HG03095 (cell line): Measurements from ENCODE around the gene NRTN.
"Not testable (repeated sequence)": the region's sequence is repeated elsewhere in the genome, so short reads cannot be mapped to it uniquely, and the experiment has no call there.

ENCODE experiments used
- ATAC-seq: cut with Tn5 transposase; IDR thresholded peaks from one replicate; pipeline ENCODE4 v1.9.1; 2021; ENCODE audit warnings: moderate library complexity; ENCODE audit not compliant: unreplicated experiment

NRTN gene, protein sequence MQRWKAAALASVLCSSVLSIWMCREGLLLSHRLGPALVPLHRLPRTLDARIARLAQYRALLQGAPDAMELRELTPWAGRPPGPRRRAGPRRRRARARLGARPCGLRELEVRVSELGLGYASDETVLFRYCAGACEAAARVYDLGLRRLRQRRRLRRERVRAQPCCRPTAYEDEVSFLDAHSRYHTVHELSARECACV

DNA sequence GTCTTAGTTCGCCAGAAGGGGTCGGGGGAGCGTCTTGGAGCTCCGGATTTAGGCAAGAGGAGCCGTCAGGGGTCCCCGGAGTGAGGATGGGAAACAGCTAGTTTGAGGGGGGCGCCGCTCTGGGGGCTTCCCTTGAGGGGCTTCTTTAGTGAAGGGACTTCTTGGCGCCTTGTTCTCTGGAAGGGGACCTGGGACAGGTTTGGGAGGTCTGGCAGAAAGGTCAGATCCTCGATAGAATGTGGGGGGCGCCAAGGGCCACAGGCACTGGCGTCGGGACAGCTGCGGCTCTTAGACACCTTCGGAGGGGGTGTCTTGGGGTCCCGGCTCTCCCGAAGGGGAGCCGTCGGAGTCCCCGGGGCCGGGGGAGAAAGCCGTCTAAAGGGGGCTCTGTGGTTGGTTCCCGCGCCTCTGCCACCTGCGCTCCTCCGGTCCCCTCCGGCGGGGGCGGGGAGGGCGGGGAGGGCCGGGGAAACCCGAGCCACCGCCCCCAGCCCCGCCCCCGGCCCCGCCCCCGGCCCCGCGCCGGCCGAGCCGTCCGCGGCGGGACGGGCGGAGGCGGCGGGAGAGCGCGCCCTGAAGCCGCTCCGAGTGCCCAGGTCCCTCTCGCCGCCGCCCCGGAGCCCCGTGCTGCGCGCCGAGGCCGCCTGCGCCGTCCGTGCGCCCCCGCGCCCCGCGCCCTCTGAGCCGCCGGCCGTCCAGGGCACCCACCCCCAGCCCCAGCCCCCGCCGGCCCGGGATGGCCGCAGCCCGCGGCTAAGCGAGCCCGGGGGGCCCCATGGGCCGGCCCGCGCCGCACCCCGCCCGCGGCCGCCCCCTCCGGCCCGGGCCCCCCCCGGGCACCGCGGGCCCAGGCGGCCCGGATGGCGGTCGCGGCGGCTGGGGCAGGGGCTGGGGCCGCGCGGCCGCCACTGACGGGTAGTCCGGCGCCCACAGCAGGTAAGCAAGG is at the start of gene NRTN:
TSS of gene NRTN (plus strand) at position 552 of the 946 bp plus-strand sequence. CDS start 19,099 bp downstream, outside the sequence.
- ATAC-seq: no peak

DNA sequence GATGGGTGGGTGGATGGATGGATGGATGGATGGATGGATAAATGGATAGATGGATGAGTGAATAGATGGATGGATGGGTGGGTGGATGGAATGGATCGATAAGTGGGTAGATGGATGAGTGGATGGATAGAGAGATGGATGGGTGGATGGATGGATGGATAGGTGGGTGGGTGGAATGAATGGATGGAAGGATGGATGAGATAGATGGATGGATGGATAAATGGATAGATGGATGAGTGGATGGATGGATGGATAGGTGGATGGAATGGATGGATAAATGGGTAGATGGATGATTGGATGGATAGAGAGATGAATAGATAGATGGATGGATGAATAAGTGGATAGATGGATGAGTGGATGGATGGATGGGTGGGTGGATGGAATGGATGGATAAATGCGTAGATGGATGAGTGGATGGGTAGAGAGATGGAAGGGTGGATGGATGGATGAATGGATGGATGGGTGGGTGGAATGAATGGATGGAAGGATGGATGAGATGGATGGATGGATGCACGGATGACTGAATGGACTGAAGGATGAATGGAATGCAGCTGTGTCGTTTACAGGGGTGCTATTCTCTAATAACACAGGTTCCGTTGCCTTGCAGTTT is 42.2 kb upstream of the NRTN start:
- ATAC-seq: no peak

DNA sequence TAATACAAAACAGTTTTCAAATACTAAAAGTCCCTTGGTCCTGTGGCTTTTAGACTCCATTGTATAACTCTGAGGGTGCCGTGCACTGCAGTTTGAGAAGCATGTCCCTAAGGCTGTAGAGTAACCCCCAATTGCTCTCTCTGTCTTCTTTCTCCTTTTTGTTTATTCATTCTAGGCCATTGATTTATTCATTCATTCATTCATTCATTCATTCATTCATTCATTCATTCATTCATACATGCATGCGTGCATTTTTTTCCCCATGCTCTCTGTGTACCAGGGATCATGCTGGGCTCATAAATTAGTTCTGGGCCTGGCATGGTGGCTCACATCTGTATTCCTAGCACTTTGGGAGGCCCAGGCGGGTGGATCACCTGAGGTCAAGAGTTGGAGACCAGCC is 39.6 kb upstream of the NRTN start:
- no peak for ATAC-seq

DNA sequence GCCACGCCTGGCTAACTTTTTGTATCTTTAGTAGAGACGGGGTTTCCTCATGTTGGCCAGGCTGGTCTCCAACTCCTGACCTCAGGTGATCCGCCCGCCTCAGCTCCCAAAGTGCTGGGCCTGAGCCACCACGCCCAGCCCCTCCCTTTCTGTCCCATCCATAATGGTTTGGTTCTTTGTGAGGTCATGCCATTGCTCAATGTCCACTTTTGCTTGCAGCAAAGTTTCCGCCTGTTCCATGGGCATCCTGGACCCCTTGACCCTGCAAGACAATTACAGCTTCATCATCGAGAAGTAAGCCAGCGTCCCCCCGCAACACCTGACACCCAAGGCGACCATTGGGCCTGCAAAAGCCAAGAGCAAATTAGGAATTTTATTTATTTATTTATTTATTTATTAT is 36.9 kb upstream of the NRTN start:
- no peak for ATAC-seq

DNA sequence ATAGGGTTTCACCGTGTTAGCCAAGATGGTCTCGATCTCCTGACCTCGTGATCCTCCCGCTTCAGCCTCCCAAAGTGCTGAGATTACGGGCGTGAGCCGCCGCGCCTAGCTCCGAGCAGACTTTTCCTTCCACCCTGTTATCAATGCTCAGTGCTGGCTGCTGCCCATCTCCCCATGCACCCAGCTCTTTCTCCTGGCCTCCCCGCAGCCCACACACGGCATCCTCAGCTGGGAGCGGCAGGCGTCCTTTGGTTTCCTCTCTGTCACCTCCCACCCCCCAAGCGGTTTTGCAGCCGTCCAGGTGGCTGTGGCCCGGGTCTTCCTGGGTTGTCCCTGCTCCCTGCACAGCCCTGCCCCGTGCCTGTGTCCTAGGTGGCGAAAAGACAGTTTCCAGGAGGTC is 32.5 kb upstream of the NRTN start:
- no peak for ATAC-seq

DNA sequence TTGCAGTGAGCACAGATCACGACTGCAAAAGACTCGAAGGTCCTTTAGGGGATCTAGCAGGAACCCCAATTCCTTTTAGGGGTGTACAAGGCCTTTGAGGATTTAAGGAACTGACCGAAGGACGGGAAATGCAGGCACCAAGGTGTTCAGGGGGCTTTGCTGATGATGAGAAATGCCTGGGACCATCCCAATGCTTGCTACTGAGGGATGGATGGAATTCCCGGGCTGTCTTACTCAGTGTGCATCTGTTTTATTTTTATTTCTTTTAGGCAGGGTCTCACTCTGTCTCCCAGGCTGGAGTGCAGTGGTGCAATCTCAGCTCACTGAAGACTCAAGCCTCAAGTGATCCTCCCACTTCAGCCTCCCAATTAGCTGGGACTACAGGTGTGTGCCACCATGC is 31.6 kb upstream of the NRTN start:
- ATAC-seq: no peak

DNA sequence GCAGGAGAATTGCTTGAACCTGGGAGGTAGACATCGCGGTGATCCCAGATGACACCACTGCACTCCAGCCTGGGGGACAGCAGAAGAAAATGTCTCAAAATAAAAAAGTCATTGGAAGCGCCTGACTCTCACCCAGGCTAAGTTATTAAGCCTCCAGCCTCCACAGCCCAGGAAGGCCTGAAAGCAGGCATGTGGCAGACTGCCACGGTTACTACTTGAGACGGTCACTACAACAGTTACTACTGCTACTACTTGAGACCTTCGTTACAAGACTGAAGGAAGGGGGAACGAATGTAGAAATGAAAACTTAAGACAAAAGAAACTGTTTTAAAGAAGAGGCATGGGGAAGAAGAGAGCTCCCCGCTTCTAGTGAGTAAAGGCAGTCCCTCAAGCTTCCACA is 29.9 kb upstream of the NRTN start:
- no peak for ATAC-seq

DNA sequence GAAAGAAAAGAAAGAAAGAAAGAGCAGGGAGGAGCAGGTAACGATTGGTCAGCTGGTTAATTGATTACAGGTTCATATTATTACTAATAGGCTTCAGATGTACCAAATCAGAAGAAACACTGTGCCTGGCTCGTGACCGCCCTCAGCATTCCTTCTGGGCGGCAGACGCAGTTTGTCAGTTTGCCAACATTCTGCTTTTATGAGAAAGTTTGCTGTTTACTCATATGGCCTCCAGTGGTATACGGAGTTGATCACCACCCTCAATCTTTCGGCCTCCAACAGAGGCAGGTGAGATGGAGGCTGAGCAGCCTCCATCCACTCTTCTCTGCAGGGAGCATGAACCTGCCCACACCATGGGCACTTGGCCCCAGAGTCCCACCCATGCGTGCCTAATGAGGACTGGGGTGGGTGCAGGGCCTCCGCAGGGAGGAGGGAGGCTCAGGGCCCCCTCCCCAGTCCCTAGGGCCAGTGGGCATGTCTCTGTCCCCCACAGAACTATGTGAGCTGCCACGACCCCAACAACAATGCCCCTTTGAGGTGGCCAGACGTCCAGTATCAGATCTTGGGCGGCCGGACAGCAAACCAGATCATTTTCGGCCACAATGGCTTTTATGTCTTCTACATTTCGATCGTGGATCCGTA is 29.1 kb upstream of the NRTN start:
- no peak for ATAC-seq

DNA sequence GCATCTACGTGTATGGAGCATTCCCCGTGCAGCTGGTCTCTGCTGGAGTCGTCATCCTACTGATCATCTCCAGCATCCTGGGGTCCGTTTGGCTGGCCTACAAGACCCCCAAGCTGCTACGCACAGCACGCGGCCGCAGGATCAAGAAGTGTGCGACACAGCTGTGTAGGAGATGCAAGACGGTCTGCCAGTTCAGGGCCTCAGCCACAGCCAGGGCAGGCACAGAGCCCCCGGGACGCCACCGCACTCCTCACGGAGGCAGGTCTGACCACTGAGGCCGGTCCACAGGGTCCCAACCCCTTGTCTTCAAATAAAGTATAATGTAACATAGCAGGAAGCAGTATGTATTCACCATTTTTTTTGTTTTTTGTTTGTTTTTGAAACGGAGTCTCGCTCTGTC is 26.5 kb upstream of the NRTN start:
- ATAC-seq: no peak

DNA sequence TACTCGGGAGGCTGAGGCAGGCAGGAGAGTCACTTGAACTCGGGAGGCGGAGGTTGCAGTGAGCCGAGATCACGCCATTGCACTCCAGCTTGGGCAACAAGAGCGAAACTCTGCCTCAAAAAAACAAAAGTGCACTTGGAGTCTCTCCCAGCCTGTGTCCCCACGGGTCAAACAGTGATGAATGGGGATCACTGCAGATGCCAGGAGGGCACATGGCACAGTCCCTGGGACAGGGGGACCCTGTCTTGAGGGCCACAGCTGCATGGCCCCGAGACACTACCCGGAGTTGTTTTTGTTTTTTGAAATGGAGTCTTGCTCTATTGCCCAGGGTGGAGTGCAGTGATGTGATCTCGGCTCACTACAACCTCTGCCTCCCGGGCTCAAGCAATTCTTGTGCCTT is 24.0 kb upstream of the NRTN start:
- not testable (repeated sequence) for ATAC-seq

DNA sequence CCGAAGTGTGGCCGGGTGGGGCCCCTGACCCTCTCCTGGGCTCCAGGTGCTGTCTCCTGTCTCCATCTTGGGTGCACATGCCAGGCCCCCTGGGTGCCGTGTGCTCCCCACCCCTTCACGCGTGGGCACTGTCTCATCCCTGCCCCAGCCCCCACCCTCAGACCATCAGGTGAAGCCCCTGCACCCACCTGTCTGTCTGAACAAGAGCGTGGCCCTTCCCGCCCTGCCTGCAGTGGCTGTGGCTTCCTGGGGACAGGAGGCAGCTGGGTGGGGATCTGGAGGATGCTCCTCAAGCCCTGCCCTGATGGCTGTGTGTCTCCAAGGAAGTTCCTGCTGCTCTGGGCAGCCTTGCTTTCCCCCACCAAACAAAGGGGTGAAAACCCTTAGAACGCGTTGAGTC is 22.5 kb upstream of the NRTN start:
- ATAC-seq: no peak

DNA sequence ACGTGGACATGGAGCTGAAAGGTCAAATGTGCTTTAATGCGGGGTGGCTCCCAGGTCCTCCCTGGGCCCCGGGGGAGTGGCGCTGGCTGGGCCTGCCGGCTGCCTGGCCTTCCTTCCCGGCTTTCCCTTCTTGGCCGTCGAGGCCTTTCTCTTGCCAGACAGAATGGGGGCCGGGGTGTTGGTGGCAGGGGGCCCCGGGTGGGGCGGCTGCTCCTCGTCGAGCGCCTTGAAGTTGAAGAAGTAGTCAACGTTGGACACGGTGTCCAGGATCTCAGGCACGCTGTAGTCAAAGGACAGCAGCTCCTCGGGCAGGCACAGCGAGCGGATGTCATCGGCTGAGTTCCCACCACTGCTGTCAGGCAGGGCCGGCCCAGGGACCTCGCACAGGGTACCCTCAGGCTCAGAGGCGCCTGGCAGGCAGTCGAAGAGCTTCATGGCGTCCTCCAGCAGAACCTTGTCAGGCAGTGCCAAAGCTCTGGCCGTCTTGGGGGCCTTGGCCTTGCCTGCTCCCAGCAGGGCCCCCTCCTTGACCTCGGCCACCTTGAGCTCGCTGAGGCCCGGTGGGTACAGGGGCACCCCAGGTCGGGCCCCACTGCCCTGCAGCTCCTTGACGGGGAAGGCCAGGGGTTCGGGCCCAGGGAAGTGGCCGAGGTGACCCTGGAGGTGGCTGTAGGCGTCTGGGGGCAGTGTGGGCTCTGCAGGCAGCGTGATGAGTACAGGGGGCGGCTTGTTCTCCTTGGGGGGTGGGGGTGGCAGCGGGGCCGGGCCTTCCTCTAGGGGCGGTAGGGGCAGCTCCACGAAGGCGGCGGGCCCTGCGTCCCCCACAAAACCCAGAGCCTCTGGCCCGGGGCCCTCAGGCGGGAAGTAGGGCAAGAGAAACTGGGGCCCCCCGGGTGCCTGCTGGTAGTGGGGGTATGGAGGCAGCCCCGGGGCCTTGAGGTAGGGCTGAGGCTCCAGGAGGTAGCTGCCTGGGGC is 21.6 kb upstream of the NRTN start:
- ATAC-seq: no peak

DNA sequence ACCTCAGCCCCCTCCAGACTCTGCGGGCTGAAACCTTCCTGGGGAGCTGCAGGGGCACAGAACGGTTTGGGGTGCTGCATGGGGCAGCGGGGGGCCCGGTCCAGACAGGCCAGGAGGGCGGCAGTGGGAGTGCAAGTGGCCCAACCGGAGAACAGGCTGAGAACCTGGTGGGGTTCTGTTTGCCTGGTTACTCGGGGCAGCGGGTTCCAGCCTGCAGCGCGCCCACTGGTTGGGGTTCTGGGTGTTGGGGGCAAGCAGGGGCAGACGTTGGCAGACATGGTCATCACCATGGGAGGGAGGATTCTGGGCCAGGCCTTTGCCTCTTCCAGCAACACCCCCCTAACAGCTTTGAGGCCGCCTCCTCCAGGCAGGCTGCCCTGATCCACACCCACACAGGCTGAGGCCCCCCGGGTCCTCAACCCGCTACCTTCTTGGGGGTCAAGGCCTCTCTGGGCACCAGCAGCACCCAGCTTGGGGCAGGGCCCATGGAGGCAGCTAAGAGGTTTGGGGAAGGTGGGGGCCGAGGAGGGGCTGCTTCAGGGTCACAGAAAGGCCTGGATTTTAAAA is 20.2 kb upstream of the NRTN start, which contains the start of gene PRR22:
TSS of gene PRR22 (minus strand) at position 166 of the 567 bp plus-strand sequence. CDS start at position 80, 86 bp downstream.
- no peak for ATAC-seq

DNA sequence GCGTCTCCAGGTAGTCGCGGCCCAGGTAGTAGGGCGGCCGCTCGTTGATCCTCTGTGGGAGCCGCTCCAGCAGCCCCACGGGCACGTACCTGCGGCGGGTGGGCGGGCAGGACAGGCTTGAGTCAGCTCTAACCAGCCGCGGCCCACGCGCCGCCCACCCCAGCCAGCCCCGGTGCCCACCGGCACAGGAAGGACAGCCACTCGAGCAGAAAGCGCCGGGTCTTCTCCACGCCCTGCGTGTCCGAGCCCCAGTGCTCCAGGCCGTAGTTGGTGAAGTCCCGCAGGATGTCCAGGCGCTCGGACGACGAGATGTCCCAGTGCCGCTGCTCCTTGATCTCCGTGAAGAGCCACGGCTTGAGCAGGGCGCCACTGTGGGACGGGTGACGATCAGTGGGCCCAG is 19.4 kb upstream of the NRTN start:
- ATAC-seq: no peak

DNA sequence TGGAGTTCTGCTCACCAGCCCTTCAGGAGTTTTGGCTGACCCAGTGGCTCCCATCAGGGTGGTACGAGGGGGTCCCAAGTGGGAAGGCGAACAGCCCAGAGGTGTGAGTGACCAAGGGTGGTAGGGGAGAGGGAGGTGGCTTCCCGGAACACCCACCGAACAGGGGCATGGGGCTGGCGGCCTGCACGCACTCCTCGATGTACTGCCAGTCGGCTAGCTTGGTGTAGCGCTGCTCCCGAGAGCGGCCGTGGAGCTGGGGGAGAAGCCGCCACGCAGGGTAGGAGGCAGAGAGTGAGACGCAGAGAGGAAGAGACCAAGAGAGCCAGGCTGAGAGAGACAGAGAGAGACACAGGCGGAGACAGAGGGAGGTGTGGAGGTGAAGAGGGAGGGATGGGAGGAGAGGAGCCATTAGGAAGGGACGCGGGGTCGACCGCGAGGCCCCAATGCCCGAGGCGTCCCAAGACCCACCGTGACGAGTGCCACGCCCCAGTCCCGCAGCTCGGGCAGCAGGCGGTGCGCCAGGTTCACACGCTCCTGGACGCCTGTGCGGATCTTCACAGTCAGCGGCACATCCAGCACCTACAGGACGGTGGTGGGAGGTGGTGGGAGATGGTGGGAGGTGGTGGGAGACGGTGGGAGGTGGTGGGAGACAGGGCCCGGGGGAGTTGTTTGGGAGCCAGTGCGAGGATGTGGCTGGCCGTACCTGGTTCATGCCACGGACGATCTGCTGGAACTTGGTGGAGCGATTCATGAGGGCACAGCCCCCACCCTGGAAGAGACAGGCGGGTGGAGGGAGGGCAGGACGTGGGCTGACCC is 18.1 kb upstream of the NRTN start:
- no peak for ATAC-seq

DNA sequence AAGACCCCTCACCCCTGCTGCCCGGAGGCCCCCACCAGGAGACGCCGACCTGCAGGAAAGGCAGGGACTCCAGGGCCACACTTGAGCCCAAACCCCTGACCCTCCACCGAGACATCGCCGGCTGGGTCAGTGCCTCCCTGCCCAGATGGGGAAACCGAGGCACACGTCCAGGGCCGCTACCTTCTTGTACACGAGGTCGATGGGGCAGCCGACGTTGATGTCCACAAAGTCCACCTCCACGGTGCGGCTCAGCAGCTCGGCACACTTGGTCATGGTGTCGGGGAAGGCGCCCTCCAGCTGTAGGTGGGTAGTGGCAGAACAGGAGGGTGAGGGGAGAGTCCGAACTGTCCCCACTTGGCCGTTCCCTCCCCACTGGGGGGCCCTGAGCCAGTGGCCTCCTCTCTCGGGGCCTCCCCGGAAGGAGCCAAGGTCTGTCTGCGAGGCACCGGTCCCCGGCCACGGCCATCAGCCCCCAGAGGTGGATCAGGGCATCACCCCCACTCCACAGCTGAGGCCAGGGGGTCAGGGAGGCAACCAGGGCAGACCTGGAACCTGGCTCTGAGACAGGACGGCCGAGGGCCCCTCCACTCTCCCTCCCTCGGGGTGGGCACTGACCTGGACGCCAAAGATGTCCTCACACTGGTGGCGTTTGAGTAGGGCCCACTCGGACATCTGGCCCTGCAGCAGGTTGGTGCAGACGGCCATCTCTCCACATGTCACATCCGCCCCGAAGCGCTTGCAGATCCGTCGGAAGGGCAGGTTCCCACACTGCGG is 17.3 kb upstream of the NRTN start:
- no peak for ATAC-seq

DNA sequence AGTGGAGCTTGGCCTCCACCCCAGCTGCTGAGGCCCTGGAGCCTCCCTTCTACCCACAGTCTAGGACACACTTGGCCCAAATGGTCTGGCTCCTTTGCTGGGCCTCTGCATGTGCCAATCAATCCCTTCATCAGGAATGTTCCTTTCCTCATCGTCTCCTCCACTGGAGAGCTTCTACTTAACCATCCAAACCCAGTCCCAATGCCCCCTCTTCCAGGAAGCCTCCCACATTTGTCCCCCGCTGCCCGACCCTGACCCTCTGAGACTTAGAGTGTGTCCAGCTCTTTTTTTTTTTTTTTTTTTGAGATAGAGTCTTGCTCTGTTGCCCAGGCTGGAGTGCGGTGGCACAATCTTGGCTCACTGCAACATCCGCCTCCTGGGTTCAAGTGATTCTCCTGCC is 16.4 kb upstream of the NRTN start:
- no peak for ATAC-seq

DNA sequence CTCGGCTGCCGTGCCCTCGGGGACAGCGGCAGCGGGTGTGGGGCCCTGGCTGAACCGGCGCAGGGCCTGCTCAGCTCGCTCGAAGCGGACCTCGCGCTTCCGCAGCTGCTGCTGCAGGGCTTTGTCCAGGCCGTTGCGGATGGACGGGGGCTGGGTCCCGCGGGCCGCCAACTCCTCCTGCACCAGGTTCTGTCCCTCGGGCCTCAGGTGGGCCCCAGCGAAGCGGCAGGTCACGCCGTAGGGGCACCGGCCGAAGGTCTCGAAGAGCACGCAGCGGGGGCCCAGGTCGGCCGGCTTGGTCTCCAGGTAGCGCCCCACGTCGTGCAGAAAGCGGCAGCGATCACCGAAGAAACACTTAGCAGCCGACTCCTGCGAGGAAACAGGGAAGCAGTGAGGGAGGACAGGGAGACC is 15.5 kb upstream of the NRTN start:
- no peak for ATAC-seq
